Psoas muscle (tissue), 8 donors: ENCODE data around the gene TALDO1. TPM values are rescaled to one million over a fixed set of nuclear protein-coding genes. Genes with fewer than 3 reads are reported as not detected.

Experiments
- ATAC-seq, 4 donors: fragments of 200-7000 bp; cut with Tn5 transposase; one replicate each; pipeline ENCODE4 v1.9.1; 2020; ENCODE audit warnings: moderate library complexity in 3 of 4, mild to moderate bottlenecking in 2 of 4
- DNase-seq, 2 donors: peaks; one replicate each; pipeline ENCODE4 v3.0.0-alpha.2; 2020
- H3K27ac ChIP-seq: fragments of 200-600 bp; one replicate; pipeline ENCODE4 v1.8.0; 2022
- H3K27me3 ChIP-seq, 3 donors: fragments of 200-600 bp in 1 of 3; one replicate each; pipeline versions ENCODE4 v1.6.1 to v1.8.0; 2013 to 2022; ENCODE audit warnings: low read length in 2 of 3, mild to moderate bottlenecking in 2 of 3, moderate library complexity in 1 of 3; ENCODE audit not compliant: insufficient read depth in 3 of 3
- H3K36me3 ChIP-seq, 2 donors: fragments of 200-600 bp in 1 of 2; one replicate each; pipeline versions ENCODE4 v1.6.1 to v1.8.0; 2013 to 2022; ENCODE audit warnings: low read depth in 1 of 2, mild to moderate bottlenecking in 1 of 2, moderate library complexity in 1 of 2; ENCODE audit not compliant: insufficient read depth in 1 of 2
- H3K4me1 ChIP-seq: fragments of 200-600 bp; one replicate; pipeline ENCODE4 v1.8.0; 2022
- H3K4me3 ChIP-seq: fragments of 200-600 bp; one replicate; pipeline ENCODE4 v1.8.0; 2022; ENCODE audit warnings: mild to moderate bottlenecking
- H3K9me3 ChIP-seq: fragments of 200-600 bp; one replicate; pipeline ENCODE4 v1.8.0; 2022
- CTCF ChIP-seq: fragments of 200-600 bp; IDR thresholded peaks from one replicate; pipeline ENCODE4 v1.8.0; 2022; ENCODE audit warnings: antibody characterized with exemption
- WGBS, 3 donors: extraction: QIAGEN DNeasy Blood & Tissue Kit; methylation state at CpG; one replicate each; pipeline versions ENCODE4 v1.1.6 to v1.1.7; 2013; 5-methylcytosine and 5-hydroxymethylcytosine counted together
- intact Hi-C, 2 donors: fragments of 100-400 bp; cut with DNase I; formaldehyde crosslinking; loops; one replicate each; pipeline versions ENCODE4 v1.11.0 to v1.14.2; 2022
- polyA plus RNA-seq, 3 donors: library from polyadenylated mRNA; stranded (reverse); fragments of 200-250 nt; gene quantifications; one replicate each; pipeline ENCODE4 v1.2.3, GENCODE V29; 2013
- total RNA-seq, 4 donors: library from RNA; stranded (reverse); fragmentation: NEBNext Ultra II Directional in 2 of 4; extraction: Animal tissue kit (Norgen Biotek cat#: 25700) in 2 of 4; gene quantifications; one replicate each; pipeline versions ENCODE4 v1.2.1 to v1.2.4, GENCODE V29; 2021 to 2023
- donor health status: healthy with polysubstance abuse.
- donor health status: DM: no; HTN: no; CAD: no; lungs with moderate emphysema.
- donor health status: Bipolar disorder and iron deficiency.
- donor health status: healthy.
- donor health status: DM: yes; HTN: yes; CAD: no.
- donor health status: DM: no; HTN: no; CAD: no.
- donor health status: DM: no; HTN: no; CAD: no.
- donor health status: DM: yes; HTN: yes; CAD: no.

TALDO1 gene
- total and polyA plus RNA-seq, 7 donors: 58.7 to 140 (median 77.7) TPM

- H3K4me1 ChIP-seq: peaks cover 10% of the 10 kb centered on the region
- peaks cover 0 to 47% (median 20%) of the 10 kb centered on the region in 3 donors for H3K27me3 ChIP-seq
- no peaks in the 10 kb centered on the region for H3K9me3 ChIP-seq
- H3K36me3 ChIP-seq: peaks cover 0 to 13% of the 10 kb centered on the region in 2 donors
- no peak overlapping the region for H3K27ac ChIP-seq
- DNase-seq (peak in 1 of 2 donors; percentile 63), ATAC-seq (peak; percentile 67 to 80 (median 78))
- WGBS, 3 donors: 6 to 12% (median 9%) methylated on average over 19 to 22 of the region's 22 CpGs
- TF ChIP-seq CTCF: no peak
- peak overlapping the region; percentile 43 for H3K4me3 ChIP-seq
- intact Hi-C loops: no loop called here
Measured at GRCh38 chr11:706439-706956, 40.8 kb upstream of the TALDO1 start.

GRCh38 chr11:706957-707816, 40.1 kb upstream of the TALDO1 start:
- intact Hi-C loops: no loop called here
- Histone ChIP-seq H3K9me3 (no peaks in the 10 kb centered on the region), H3K4me1 (peaks cover 10% of the 10 kb centered on the region), H3K27ac (no peak overlapping the region), H3K36me3 (peaks cover 0 to 6% of the 10 kb centered on the region in 2 donors), H3K4me3 (peak overlapping the region; percentile 43), H3K27me3 (peaks cover 0 to 47% (median 20%) of the 10 kb centered on the region in 3 donors)
- DNase-seq: peak in 1 of 2 donors; percentile 29
- ATAC-seq: peak; percentile 9 to 30 (median 14)
- 44 to 59% (median 54%) methylated on average over 16 to 30 of the region's 30 CpGs for WGBS, 3 donors
- TF ChIP-seq CTCF: no peak

GRCh38 chr11:707817-708420, 39.3 kb upstream of the TALDO1 start:
- Histone ChIP-seq H3K4me1 (peaks cover 7% of the 10 kb centered on the region), H3K4me3 (no peak overlapping the region), H3K36me3 (peaks cover 0 to 4% of the 10 kb centered on the region in 2 donors), H3K27me3 (peaks cover 0 to 47% (median 20%) of the 10 kb centered on the region in 3 donors), H3K9me3 (no peaks in the 10 kb centered on the region), H3K27ac (no peak overlapping the region)
- no peak for TF ChIP-seq CTCF
- ATAC-seq (no peak), DNase-seq (no peak)
- intact Hi-C loops: no loop called here
- WGBS, 3 donors: 81 to 86% (median 81%) methylated on average over 16 of the region's 16 CpGs

GRCh38 chr11:708511-708910, 38.8 kb upstream of the TALDO1 start:
- peaks cover 0 to 2% of the 10 kb centered on the region in 2 donors for H3K36me3 ChIP-seq
- no peak for TF ChIP-seq CTCF
- H3K9me3 ChIP-seq: no peaks in the 10 kb centered on the region
- DNase-seq (no peak), ATAC-seq (no peak)
- 81 to 87% (median 82%) methylated on average over 6 to 7 of the region's 7 CpGs for WGBS, 3 donors
- no peak overlapping the region for H3K4me3 ChIP-seq
- peaks cover 0 to 50% (median 20%) of the 10 kb centered on the region in 3 donors for H3K27me3 ChIP-seq
- no peak overlapping the region for H3K27ac ChIP-seq
- H3K4me1 ChIP-seq: peaks cover 7% of the 10 kb centered on the region
- intact Hi-C loops: no loop called here
